Gastroesophageal sphincter (tissue), 3 donors: ENCODE results near the gene ABCC1.

Experiments
- CTCF ChIP-seq, 4 experiments: fragments of 200-600 bp in 2 of 4; fragments of 450-650 bp in 2 of 4; sonication (generic) in 1 of 4; IDR thresholded peaks; one replicate each; pipeline ENCODE4 v1.5.1; 2017 to 2019; ENCODE audit warnings: antibody characterized with exemption in 4 of 4, mild to moderate bottlenecking in 2 of 4, moderate library complexity in 2 of 4
- EP300 ChIP-seq: sonication (generic); formaldehyde crosslinking; IDR thresholded peaks from one replicate; pipeline ENCODE4 v1.6.1; 2017; ENCODE audit warnings: antibody characterized with exemption, mild to moderate bottlenecking
- POLR2A ChIP-seq, 2 donors: fragments of 450-650 bp; IDR thresholded peaks; one replicate each; pipeline ENCODE4 v1.6.1; 2017; ENCODE audit warnings: antibody characterized with exemption in 2 of 2, mild to moderate bottlenecking in 2 of 2, moderate library complexity in 1 of 2

- TF ChIP-seq CTCF (IDR thresholded peaks at IDR 0.05) = no peak
- no peak for TF ChIP-seq EP300
- TF ChIP-seq POLR2A (IDR thresholded peaks at IDR 0.05) = no peak
Measured at GRCh38 chr16:15955425-15955824, 6.0 kb downstream of the ABCC1 start.
